Stimulated activated CD4-positive, alpha-beta T cell treated with anti-CD3 and anti-CD28 coated beads, TNF-alpha, amount 100 ng/mL, for 24 hours (primary cell): ENCODE data around the gene RPS21.
"Not testable (repeated sequence)": the region's sequence is repeated elsewhere in the genome, so short reads cannot be mapped to it uniquely, and the experiment has no call there.

ENCODE experiments used
- DNase-seq, 3 experiments: peaks; one replicate each; pipeline ENCODE4 v3.0.0-alpha.2; 2020; ENCODE audit warnings: low read depth in 3 of 3

RPS21 gene

DNA sequence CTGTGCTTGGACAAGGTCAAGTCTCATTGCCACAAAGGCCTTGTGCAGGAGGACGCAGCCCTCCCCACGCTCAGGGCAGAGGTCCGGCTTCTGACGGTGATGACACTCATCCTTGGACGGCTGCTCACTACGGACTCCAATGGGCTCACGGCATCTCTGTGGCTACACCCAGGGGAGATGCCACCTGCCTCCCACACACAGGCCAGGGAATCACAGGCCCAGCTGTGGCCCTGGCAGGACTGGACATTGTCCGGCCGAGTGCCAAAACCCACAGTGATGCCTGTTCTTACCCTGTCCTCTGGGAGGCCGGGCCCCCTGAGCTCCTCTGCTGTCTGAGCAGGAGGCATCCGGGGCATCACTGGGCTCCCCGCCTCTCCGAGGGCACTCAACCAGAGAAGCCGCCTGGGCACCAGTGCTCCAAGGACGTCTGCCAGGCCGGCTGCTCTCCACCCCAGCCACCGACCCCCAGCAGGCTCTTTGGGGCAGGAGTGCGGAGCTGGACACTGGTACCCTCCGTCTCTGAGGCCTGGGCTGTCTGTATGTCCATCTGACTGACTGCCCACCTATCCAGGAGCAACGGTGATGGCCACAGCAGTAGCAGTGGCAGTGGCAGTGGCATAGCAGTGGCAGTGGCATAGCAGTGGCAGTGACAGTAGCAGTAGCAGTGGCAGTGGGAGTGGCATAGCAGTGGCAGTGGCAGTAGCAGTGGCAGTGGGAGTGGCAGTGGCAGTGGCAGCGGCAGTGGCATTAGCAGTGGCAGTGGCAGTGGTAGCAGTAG lies 38.6 kb downstream of the RPS21 start:
- no peak for DNase-seq

DNA sequence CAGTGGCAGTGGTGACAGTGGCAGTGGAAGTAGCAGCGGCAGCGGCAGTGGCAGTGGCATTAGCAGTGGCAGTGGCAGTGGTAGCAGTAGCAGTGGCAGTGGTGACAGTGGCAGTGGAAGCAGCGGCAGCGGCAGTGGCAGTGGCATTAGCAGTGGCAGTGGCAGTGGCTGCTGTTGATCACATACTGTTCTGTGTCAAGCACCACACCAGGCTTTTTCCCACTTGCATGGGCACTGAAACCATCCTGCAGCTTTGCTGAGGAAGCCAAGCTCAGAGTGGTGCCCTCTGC lies 39.1 kb downstream of the RPS21 start:
- not testable (repeated sequence) for DNase-seq

DNA sequence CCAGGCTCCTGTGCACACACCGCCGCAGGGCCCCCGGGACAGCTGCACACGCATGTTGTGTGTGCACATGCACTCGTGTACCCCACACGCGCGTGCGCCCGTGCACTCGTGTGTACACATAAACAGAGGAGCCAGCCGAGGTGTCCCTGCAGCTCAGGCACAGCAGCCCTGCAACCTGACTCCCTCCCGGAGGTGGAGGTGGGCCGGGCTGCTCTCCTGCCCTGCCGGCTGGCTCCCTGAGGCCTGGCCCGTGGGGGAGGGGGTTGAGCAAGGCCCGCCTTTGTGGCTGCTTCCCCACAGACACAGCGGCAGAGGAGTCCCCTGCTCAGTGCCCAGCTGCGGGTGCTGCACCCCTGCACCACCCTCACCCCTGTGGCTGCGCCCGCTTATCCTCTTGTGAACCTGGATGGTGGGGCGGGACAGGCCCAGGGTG lies 39.8 kb downstream of the RPS21 start:
- DNase-seq = no peak

DNA sequence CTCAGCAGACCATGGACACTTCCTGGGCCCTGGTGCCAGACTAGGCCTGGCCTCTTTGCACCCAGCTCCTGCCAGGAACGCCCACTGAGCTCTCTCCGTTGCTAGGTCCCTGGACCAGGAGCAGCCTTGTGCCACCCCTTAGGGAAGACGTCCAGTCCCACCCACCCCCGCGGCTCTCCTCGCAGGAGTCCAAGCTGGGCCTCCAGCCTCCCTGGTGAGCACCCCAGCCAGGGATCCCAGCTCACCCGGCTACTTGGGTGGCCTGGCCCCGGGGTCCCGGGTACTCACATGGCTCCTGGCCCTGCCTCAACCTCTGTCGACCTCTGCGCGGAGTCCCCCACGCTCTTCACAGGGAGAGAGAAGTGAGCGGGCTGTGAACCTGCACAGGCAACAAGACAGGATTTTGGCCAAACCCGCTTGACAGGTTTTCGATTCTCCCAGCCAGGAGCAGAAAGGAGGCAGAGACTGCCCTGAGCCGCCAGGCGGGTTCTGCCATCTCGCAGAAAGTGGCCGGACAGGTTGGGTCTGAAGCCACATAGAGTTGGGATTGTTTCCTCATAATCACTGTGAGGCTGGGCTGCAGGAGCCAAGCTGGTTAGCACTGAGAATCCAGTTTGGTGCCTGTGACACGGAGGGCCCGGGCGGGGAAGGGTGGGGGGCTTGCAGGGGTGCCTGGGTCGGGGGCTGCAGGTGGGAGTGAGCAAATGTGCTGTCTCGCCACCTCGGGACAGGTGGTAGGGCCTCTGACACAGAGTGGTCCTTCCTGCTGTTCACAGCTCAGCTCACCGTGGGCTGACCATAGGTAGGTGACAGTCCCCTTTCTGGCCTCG lies 40.5 kb downstream of the RPS21 start, which contains the start of gene RBBP8NL:
TSS of gene RBBP8NL (minus strand) at position 368 of the 830 bp plus-strand sequence. CDS start 7,892 bp downstream, outside the sequence.
- no peak for DNase-seq

DNA sequence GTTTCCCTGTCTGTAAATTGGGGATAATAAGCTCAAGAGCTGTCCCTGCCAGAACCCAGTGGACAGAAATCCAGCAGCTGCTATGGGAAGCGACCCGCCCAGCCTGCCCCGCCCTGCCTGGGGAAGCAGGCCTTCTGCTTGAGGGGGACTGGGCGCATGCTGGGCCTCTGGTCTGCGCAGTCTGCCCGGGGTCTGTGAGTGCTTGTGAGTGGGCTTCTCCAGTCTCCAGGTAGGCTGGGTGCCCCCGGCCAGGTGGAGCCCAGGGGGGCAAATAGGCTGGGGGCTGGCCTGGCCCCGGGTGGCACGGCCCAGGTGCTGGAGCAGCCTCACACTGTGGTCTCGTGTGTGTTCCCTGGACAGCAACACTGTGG lies 41.1 kb downstream of the RPS21 start:
- no peak for DNase-seq

DNA sequence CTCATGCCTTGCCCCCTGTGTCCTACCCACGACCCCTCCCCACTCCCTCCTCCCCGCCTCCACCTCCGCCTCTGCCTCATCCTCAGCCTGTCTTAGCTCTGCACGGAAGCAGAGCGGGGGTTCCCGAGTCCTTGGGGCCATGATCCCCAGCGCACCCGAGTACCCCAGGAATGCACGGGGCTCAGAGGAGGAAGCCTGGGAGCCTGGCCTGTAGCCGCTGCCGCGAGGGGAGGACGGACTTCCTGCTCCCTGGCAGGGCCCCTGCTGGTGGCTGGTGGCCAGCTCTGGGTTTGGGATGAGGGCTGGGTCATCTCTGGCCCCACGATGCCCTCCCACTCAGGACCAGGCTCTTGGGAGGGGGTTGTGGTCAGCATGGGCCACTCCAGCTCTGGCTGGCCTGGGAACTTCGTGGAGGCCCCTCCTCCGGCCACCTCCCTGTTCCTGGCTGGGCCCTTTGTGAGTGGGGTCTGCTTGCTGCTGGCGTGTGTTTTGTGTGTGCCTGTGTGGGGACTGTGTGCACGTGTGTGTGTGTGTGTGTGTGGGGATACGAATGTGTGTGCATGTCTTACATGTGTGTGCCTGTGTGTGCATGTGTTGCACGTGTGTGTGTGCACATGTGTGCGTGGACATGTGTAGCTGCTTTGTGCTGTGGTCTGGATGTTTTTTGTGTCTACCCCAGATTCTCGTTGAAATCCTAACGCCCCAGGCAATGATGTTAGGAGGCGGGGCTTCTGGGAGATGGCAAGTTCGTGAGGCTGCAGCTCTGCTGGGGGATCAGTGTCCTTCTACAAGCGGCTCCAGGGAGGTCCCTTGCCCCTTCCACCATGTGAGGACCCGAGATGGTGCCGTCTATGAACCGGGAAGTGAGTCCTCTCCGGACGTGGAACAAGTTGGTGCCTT lies 41.7 kb downstream of the RPS21 start:
- no peak for DNase-seq

DNA sequence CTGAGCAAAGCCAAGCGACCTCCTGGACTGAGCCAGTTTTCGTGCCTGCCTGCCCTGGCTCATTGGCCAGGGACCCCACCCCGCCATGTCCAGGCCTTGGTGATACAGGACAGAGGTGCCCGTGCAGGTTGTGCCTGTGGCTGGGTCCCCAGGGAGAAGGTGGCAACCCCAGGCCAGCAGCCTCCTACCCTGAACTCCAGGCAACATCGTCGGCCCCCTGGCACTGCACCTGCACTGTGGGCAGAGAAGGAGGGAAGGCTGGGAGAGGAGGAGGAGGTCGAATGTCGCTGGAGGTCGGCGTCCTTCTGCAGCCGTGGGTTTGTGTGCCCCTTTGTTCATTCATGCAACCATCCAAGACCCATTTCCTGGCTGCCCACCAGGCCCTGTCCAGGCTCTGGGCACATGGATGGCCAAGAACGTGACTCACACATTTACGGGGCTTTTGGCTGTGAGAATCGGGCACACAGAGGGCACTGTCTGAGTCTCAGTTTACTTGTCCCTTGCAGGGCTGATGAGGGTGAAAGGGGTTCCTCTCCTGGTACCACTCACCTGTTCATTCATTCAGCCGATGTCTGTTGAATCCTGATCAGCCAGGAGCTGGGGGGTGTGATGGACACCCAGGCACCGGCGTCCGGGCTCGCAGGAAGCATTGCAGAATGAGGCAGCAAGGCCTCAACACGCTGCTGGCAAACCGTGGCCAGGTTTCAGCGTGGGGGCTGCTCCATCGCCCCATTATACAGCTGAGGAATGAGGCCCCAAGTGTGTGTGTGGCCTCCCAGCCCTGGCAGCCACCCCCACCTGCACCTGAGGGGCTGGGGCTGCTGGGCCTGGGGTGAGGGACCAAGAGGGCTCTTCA lies 42.8 kb downstream of the RPS21 start:
- DNase-seq = no peak

DNA sequence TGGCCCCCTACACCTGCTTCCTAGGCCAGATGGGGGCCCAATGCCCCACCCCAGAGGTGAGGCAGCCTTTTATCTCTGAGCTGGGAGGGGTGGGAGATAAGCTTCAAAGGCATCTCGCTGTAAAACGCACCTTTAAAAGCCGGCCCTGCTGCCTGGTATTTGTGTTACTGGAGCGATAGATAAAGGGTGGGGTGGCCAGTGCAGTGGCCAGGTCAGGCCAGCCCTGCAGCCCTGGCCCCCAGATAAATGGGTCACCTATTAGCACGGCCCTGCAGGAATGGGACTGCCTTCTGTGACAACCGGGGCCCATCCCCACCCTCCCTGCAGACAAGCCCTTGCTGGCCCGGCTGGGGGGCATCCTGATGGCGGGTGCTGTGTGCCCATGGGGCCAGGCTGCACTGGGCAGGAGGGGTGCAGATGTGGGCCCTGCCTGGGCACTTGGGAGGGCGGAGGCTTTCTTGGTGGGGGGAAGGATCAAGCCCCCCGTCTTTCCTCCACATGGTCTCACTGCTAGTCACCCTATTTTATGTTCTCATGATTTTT lies 43.5 kb downstream of the RPS21 start:
- DNase-seq = no peak

DNA sequence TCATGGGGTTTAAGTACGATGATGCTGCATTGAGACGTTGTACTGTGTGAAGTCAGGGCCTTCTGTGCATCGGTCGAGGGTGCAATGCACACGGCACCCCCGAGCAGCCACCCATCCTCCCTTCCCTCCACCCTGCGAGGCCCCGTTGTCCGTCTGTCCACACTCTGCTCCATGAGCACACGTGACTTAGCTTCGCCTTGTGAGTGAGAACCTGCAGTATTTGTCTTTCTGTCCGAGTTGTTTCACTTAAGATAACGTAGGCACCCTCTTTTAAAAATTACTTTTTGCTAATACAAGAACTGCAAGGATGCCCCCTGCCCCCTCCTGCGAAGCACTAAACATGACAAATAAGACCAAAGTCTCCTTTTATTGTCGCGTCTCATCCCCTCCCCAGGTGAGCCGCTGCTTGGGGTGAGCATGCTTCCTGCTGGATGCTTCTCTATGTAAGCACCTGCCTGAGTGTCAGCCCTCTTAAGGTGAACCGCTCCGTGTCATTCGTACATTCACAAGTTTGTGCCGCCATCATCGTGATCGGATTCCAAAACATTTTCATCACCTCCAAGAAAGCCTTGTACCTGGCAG lies 44.1 kb downstream of the RPS21 start:
- DNase-seq = no peak

DNA sequence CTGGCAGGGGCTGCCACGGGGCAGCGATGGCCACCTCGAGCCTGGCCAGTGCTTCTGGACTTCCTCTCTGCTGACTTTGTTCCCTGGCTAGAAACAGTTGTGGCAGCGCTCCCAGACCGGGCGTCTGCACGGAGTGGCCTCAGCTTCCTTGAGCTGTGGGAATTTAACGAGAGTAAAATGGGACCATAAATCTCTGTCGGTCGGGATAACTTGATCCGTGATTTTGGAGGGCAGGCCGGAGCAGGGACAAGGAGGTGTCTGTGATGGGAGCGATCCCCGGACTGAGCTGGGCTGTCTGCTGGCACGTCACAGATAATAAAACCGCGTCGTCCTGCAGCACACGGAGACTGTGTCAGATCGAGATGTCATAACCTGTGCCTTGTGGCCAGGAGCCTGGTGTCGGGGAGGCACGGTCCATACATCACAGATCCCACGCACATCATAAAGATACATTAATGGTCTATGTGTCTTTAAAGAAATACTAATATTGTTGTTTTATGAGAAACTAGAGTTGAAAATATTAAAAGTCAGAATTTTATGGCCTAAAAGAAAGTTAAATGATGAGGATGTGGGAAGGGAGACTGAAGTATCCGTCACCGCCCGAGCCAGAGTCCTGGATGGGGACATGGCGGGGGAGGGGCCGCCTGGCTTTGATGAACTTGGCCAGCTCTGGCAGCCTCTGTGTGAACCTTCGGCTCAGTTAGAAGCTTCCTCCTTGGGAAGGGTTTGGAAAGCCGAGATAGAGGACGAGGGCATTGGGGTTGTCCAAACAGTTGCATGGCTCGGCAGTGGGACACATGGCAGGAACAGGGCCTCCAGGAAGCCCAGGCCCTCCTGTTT lies 47.0 kb downstream of the RPS21 start:
- no peak for DNase-seq

DNA sequence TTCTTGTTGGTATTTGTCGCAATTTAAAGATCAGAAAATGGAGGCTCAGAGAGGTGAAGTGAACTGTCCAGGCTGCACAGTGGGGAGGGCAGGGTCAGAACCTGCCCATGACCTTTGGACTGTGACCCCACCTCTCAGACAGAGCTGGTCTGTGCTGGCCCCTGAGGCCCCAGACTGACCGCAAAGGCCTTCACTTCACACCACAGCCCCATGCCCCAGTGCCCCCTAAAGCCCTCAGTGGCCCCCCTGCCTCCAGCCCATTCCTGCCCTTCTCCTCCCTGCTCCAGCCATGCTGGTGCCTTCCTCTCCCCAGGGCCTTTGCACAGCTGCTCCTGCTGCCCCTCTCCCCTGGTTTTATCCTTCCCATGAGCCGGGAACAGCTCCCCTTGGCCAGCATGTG lies 49.8 kb downstream of the RPS21 start:
- DNase-seq = no peak

DNA sequence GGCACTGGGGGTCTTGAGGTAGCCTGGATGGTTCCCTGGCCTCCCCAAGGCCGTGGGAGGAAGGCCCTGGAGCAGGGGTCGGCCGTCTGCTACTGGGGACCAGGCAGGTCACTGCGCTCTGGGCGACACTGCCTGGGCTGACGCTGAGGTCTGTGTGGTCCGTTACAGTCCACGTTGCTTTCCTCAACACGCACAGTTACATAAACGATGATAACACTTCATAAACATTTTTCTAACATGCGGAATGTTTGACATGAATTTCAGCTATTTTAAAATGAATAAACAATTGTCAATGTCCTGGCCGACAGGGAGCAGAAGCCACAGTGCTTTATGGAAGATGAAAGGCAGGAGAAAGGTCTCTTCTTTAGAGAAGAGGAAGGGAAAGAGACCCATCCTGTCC lies 50.6 kb downstream of the RPS21 start:
- DNase-seq = no peak

DNA sequence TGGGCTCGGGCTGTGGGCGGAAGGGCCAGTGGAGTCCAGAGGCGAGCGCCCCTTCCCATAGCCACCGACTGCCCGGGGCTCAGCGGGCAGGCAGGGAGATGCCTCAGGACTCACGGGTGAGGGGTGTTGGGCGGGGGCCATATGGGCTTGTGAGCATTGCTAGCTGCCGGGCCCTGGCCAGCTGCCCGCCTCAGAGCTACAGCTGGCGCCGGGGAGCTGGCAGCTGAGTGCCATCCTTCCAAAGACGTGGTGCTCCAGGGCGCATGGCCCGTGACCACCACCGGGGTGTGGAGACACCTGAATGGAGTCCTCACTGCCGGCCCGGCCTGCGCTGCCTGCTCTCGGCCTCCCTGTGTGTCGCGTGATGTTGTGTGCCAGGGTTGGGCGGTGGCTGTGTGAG lies 51.0 kb downstream of the RPS21 start:
- no peak for DNase-seq
